SKM-1 treated with dmso at 0.1 percent for 144 hours (cell line): ENCODE measurements around the gene TTLL5.

Experiments used
- DNase-seq: peaks from one replicate; lab custom pipeline; 2025; ENCODE audit not compliant: unreplicated experiment; lab: John Stamatoyannopoulos, UW

TTLL5 gene

DNA sequence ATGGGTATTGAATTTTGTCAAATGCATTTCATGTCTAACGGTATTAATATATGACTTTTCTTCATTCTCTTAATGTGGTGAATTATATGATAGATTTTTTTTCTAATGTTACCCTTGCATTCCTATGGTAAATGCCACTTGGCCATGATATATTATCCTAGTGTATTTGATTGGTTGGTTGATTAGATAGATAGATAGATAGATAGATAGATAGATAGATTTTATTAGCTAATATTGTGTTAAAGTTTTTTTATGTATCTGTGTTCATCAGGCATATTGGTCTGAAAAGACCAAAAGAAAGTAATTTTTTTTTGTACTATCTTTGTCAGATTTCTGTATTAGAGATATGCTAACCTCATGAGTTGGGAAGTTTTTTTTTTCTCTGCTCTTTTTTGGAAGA is 196.2 kb downstream of the TTLL5 start:
- DNase-seq, result no peak

DNA sequence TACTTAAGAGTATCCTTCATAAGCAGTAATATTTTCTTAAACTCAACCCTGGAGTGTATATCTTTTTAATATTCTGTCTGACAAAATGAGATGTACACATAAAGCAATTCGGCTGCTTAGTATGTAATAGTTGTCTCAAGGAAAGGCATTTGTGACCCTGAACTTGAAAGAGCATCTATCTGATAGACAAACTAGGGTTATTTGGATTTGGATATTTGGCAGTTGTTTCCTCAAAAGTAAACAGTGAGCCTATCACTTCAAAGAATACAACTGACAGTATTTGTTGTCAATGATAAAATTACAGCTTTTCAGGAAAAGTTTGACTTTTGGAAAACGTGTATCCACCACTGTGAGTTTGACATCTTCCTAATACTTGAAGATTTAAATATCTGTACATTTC is 197.3 kb downstream of the TTLL5 start:
- DNase-seq, result no peak

DNA sequence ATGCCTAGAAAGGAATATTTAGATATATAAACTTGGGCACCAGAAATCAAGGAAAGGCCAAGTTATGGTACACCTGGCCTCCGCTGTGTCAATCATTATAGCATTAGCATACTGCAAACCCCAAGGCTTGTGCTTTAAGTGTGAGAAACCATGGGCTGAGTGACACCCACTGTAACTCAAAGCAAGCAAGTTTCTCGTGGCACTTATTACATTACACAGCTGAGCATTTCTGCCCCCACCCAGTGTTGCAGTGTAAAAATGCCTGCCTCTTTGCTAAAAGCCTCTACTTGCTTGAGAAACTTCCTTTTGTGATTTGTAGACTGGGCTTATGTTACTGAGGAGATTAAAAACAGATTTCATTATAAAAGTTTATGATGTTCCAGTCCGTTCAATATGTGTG is 198.7 kb downstream of the TTLL5 start:
- no peak for DNase-seq

GRCh38 chr14:75860561-75861160 is 199.6 kb downstream of the TTLL5 start:
- DNase-seq, result no peak

DNA sequence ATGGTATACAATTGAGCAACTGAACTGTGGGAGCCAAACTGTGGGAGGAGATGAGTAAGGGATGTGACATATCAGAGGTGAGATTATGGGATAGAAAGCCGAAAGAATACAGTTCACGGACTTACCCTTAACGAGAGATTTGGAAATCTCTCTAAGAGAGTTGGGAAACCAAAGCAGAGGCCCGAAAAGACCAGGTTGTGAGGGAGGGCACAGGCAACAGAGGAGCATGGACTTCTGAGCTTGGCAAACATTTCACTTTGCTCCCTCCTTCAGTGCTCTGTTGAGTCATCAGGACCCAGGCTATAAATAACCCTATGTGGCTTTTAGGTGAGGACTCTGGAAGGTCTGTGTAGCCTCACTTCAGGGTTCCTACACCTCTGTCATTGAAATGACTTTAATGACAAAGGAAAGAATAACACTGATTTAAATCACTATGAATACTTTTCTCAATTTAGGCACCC is 200.1 kb downstream of the TTLL5 start:
- DNase-seq, result no peak

- no peak for DNase-seq
Measured at GRCh38 chr14:75863221-75863620, 202.2 kb downstream of the TTLL5 start.

- DNase-seq, result no peak
Measured at GRCh38 chr14:75864352-75864751, 203.3 kb downstream of the TTLL5 start.

GRCh38 chr14:75865531-75865930 is 204.5 kb downstream of the TTLL5 start:
- no peak for DNase-seq

GRCh38 chr14:75866970-75867369 is 205.9 kb downstream of the TTLL5 start:
- no peak for DNase-seq

GRCh38 chr14:75871181-75871880 is 210.3 kb downstream of the TTLL5 start:
- no peak for DNase-seq

GRCh38 chr14:75875958-75876357 is 214.9 kb downstream of the TTLL5 start:
- DNase-seq, result no peak

DNA sequence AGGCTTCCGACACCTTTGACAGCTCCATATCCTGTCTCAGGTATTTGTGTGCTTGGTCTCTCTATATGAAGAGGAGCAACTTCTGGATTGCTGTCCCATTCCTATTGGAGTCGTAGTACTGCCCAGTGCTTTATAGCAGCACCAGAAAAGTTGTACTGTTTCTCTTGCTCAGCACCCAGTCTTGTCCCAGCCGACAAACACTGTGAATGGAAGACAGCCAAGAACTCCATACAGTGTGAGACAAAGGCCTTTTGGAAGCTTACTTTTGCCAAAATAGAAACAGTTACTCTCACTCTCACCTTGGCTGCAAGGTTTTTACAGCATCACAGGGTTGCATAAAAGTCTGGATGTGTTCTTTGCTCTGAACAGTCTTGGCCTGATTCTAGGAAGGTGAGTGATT is 215.5 kb downstream of the TTLL5 start:
- DNase-seq, result no peak

- DNase-seq, result no peak
Measured at GRCh38 chr14:75877292-75877691, 216.2 kb downstream of the TTLL5 start.

DNA sequence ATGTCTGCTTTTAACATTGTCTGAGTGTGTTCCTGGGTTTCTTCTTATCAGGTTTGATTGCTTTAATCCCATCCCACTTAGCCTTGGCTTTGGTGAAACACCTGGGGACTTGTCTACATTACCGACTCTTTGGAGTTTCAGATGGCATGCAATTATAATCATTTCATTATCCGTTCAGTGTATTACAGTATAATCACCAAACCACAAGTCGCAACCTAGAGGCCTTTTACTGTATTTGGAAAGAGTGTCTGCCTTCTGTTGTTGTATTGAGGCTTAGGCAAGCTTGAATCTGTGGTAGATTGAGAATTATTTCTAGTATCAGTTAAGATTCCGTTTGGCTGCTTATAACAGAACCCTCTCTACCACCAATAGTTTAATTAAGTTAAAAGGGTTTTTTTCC is 216.8 kb downstream of the TTLL5 start:
- DNase-seq, result no peak

GRCh38 chr14:75879031-75879430 is 218.0 kb downstream of the TTLL5 start:
- DNase-seq, result no peak

DNA sequence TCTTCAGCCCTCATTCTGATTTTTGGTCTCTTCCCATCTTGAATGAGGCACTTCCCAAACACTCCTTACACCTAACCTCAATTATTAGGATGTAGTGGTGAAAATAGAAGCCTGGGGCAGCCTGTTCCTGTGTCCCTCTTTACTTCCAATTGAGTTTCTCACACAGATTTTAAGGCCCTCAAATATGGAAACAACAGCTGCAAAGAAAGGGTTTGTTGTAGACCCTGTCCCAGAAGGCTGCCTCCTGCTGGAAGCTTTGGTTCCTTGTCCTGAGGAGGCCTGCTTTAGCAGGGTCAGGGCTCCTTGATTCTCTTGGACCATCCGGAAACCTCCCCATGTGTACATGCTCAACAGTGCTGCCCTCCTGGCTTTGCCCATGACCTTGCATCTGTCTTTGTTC is 219.5 kb downstream of the TTLL5 start:
- DNase-seq, result no peak

DNA sequence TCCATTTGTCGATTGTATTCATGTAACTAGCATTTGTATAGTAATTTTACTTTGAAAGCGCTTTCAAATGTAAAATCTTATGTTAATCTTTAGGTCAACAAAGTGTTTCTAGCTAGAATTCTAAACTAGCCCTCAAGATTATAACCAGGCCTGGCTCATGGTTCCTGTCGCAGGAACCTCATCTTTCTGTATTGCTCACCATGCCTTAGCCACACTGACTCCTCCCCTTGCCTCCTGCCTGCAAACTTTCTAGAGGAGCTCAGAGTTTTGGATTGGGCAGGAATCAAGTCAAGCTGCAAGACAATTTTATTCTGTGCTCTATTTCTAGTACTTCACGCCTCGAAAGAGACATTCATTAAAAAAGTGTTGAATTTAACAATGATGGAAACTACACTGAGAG is 220.9 kb downstream of the TTLL5 start:
- no peak for DNase-seq

DNA sequence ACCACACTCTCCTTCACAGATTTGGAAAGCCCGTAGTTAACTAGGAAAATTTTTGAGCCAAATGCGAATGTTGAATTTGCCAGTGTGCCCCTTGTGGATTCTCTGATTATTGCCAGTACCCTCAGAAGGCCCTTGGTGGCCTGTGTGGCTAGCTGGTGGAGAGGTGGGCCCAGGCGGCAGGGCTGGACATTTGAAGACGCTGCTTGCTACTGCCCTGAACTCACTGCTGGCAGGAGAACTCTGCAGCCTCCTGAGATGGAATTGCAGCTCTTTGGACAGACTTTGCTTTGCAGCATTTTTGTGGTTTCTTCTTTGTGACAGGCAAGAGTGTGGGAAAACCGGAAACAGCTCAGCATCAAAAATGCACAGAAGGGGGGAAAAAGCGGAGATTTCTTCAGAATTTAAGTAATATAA is 223.2 kb downstream of the TTLL5 start:
- no peak for DNase-seq

GRCh38 chr14:75885829-75886228 is 224.8 kb downstream of the TTLL5 start:
- DNase-seq, result no peak

GRCh38 chr14:75886636-75887348 is 225.7 kb downstream of the TTLL5 start:
- DNase-seq, result no peak

- no peak for DNase-seq
Measured at GRCh38 chr14:75888945-75889344, 227.9 kb downstream of the TTLL5 start.

GRCh38 chr14:75896341-75896740 is 235.3 kb downstream of the TTLL5 start:
- no peak for DNase-seq
